Epithelial cell of esophagus (primary cell): ENCODE measurements around the gene ABCC5.
A peak's percentile ranks its signal among the peaks of the same experiment; 100 is the strongest.
"Not testable (repeated sequence)": the region's sequence is repeated elsewhere in the genome, so short reads cannot be mapped to it uniquely, and the experiment has no call there.

ENCODE experiments used
- DNase-seq: peaks from one replicate; pipeline ENCODE4 v3.0.0; 2010; ENCODE audit warnings: low read depth
- H3K4me3 ChIP-seq: 2 replicates; pipeline ENCODE4 v1.5.1; 2011; ENCODE audit warnings: mild to moderate bottlenecking, low read length, control low read depth
- TF ChIP-seq, protein P1 (sequence below): IDR thresholded peaks from 2 replicates; pipeline ENCODE4 v1.5.1; 2011; ENCODE audit warnings: low read depth, mild to moderate bottlenecking, low read length, control low read depth, inconsistent platforms; ENCODE audit not compliant: insufficient read depth; ENCODE audit errors: missing control alignments

The ABCC5 gene

GRCh38 chr3:184031187-184031792, 13.6 kb upstream of the ABCC5 start, which contains the start of gene HTR3D:
Gene HTR3D, plus strand, starts transcription at chr3:184031742. Its CDS starts 0 bp downstream, at chr3:184031742.
- DNase-seq: peak; percentile 31
- H3K4me3 ChIP-seq: no peak within 1 kb of the TSS
- TF ChIP-seq, protein P1, sequence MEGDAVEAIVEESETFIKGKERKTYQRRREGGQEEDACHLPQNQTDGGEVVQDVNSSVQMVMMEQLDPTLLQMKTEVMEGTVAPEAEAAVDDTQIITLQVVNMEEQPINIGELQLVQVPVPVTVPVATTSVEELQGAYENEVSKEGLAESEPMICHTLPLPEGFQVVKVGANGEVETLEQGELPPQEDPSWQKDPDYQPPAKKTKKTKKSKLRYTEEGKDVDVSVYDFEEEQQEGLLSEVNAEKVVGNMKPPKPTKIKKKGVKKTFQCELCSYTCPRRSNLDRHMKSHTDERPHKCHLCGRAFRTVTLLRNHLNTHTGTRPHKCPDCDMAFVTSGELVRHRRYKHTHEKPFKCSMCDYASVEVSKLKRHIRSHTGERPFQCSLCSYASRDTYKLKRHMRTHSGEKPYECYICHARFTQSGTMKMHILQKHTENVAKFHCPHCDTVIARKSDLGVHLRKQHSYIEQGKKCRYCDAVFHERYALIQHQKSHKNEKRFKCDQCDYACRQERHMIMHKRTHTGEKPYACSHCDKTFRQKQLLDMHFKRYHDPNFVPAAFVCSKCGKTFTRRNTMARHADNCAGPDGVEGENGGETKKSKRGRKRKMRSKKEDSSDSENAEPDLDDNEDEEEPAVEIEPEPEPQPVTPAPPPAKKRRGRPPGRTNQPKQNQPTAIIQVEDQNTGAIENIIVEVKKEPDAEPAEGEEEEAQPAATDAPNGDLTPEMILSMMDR: no peak

DNA sequence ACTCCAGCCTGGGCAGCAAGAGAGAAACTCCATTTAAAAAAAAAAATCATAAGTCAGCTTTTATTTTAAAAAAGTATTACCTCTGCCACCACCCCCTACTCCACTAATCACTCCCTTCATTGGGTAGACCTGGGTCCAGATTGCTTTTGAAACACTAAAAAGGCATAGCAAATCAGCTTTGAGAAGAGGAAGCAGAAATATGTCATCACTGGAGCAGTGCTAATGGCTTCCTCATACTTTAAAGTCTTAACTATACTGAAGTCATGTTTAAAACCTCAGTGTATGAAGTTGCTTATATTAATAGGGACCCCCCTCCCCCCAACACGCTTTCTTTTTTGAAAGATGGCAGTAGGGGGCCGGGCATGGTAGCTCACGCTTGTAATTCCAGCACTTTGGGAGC, 12.9 kb upstream of the ABCC5 start:
- no peak for DNase-seq
- no peak overlapping the region for H3K4me3 ChIP-seq
- TF ChIP-seq, protein P1: no peak

DNA sequence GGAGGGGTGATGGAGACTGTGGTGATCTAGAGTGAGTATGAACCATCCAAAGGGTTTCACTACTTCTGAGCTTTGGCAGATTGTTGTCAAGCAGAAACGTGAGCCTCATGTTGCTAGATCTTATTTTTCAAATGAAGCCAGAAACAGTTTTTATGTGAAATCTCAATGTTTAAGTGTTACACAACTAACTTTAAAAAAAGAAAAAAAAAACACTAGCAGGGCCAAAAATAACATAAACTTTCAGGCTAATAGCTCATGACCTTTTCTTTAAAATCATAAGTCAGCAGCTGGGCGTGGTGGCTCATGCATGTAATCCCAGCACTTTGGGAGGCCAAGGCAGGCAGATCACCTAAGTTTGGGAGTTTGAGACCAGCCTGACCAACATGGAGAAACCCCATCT, 11.8 kb upstream of the ABCC5 start:
- TF ChIP-seq, protein P1: no peak
- DNase-seq: no peak
- no peak overlapping the region for H3K4me3 ChIP-seq

- not testable (repeated sequence) for H3K4me3 ChIP-seq, DNase-seq
These were observed 10.7 kb upstream of the ABCC5 start for GRCh38 chr3:184028275-184028890.

- DNase-seq, H3K4me3 ChIP-seq: not testable (repeated sequence)
These were observed 7.6 kb upstream of the ABCC5 start for GRCh38 chr3:184025256-184025655.

DNA sequence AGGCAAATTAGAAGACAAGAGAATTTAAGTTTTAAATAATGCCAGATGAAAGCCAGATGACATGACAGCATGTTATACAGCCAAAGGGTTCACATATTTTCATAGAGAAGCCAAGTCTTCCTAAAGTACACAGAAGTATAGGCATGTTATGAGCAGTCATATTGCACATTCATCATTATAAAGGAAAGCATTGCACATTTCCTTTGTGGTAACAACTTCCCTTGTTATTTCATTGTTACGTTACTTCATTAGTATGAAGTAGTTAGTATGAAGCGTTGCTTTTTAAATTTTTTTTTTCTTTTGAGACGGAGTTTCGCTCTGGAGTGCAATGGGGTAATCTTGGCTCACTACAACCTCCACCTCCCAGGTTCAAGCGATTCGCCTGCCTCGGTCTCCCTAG, 4.6 kb upstream of the ABCC5 start:
- no peak overlapping the region for H3K4me3 ChIP-seq
- DNase-seq: peak; percentile 29
- TF ChIP-seq, protein P1: no peak

- peak overlapping the region; percentile 99 for H3K4me3 ChIP-seq
- no peak for DNase-seq
- TF ChIP-seq, protein P1: no peak
These were observed 815 bp upstream of the ABCC5 start for GRCh38 chr3:184018424-184018973.
